GM21367 (cell line): ENCODE results near the gene MLST8.
"Not testable (repeated sequence)": the region's sequence is repeated elsewhere in the genome, so short reads cannot be mapped to it uniquely, and the experiment has no call there.

Source experiments
- ATAC-seq: cut with Tn5 transposase; IDR thresholded peaks from one replicate; pipeline ENCODE4 v1.9.1; 2021; ENCODE audit not compliant: unreplicated experiment

The MLST8 gene

DNA sequence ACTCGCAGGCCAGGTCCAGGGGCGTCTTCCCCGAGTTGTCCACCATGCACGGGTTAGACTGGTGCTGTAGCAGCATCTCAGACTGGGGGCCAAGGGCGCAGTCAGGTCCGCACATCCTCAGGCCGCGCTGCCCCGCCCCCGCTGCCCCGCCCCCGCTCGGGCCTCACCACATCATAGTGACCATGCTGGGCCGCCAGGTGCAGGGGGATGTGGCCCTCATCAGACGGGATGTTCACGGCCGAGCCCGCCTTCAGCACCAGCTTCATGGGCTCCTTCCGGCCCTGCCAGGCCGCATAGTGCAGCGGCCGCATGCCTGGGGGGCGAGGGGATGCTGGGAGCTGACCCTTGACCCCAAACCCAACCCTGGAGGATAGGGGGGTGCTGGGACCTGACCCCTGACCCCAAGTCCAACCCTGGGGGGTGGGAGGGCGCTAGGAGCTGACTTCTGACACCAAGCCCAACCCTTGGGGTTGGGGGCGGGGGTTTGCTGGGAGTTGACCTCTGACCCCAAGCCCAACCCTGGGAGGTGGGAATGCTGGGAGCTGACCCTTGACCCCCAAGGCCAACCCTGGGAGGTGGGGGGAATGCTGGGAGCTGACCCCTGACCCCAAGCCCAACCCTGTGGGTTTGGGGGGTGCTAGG is 15.9 kb upstream of the MLST8 start:
- ATAC-seq, result no peak

DNA sequence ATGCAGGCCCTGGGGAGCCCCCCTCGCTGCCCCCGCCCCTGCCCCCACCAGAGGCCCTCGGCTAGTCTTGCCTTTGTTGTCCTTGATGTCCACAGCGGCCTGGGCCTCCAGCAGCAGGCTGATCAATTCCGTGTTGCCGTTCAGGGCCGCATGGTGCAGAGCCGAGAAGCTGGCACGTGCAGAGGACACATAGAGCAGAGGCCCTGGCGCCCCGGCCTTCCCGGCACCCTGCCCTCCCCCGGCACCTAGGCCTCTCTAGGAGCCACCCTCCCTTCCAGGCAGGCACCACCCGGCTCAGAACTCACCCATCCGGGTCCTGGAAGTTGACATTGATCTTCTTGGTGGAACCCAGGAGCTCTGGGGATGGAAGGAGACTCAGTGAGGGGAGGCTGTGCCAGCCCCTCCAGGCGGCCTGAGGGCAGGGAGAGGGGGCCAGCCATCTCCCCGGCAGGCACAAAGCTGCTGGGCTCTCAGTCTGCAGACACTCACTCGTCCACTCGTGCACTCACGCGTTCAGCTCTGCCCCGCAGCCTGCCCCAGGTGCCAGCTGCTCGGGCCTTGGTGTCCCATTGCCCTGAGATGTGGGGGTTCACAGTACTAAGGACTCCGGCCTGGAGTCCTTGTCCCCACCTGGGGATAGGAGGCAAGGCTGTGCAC is 15.1 kb upstream of the MLST8 start:
- ATAC-seq, result no peak

DNA sequence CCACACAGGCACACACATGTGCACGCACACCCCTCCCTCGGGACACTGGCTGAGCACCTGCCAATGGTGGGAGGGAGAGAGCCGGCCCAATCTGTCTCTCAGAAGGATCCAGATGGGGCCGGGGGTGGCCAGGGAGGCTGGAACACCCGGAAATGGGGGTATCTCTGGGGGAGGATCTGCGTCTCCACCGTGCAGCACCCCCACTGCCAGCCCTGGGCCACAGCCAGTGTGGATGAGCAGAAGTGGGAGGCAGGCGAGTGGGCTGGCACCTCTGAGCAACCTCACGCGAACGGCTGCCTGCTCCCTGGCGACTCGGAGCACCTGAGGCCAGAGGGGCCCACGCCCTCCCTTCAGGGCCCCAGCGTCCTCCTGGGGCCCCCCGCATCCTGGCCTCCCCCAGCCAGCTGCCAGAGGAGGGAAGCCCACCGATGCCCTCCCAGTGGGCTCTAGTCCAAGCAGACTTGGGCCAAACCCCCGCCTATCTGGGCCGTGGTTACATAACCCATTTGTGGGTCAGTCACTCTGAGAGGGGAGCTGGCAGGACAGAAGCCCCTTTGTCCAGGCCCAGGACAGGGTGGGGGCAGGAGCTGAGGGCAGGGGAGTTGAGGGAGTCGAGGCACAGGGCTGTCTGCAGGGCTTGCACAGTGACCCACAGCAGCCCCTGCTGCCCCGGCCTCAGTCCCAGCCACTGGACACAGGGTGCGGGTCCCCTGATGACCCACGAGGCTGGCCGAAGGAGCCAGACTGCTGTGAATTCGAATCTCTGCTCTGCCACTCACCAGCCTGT is 14.4 kb upstream of the MLST8 start:
- ATAC-seq, result no peak

DNA sequence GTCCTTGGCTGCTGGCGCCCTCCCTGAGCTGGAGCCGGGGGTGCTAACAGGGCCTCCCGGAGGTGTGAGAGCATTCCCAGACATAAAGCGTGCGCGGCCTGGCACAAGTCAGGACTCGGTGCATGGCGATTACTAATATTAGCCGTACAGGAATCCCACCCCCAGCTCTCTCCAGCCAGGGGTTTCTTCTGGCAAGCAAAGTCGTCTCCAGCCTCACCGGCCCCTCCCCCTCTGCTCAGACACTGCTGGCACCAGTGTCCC is 13.9 kb upstream of the MLST8 start:
- ATAC-seq, result no peak

DNA sequence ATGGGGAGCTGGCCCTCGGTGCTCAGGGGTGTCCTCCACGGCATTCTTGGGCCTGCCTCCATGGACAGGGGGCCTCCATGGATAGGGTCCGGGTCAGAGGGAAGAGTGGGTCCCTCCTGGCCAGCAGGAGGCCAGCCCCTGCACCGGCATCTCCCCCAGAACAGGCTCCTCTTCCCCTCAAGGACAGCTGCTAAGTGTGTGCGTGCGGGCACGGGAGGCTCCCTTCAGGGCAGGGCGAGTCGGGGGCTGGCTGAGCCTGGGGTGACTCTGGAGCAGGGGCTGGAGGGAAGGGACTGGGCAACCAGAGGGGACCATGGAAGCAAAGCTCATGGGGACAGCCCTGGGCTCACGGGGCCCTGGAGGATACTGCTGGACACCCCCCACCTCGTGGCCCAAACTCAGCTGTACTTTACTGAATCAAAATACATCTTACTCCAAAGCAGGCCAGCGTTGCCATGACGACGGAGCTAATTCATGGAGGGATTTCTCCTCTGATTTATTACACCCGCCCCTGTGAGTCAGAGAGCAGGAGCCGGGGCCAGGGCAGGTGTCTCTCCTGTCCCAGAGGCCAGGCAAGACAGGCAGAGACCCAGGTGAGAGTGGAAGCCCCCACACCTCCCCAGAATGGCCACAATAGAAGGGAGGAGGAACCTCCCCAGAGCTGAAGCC is 11.0 kb upstream of the MLST8 start:
- ATAC-seq, result no peak

DNA sequence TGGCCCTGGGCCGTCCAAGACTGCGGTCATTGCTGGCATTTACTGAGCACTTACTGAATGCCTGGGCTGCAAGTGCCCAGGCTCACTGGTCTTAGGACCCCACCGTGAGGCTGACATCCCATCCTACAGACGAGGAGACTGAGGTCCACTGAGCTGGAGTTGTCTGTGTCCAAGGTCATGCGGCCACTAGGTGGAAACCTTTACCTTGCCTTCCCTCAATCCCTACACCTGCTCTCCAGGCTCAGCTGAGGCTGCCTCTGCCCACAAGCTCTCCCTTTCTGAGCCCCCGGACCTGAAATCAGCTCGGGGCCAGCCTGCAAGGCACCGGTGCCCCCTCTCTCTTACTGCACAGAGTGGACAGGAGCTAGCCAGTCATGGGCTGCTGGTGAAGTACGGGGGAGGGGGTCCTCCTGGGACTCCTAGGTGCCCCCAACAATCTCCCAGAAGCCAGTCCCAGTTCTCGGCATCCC is 10.4 kb upstream of the MLST8 start:
- no peak for ATAC-seq

DNA sequence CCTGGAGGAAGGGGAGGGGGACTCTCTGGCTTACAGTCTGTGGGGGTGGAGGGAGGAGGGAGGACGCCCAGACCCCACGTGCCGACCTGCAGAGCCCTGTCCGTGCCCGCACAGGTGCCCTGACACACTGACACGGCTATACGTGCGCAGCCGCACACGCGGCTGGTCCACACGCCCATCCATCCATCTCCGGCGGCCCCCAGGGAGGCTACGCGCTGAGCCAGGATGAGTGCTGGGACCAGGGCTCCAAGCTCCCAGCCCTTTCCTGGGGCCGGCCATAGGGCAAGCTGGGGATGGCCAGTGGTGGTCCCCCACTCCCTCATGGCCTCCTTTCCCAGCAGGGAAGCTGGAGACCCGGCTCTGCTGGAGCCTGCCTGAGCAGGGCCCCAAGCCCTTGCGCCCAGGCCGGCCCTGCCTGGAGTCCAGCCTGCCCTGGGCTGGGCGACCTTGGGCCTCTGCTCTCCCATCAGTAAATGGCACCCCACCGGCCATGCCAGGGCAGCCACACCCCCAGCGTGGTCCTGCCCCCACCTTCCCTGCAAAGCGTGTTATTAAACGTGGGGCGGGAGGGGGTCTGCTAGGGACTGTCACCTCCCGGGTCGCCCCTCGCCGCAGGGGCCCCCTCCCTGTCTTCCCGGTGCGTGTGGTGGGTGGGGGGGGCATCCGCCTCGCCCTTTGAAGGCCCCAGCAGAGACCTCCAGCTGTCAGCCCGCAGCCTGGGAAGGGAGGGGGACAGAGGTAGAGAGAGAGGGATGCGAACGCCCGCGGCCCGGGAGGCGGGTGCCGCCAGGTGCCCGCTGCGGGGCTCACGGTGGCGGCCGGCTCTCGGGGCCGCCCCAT is 9.7 kb upstream of the MLST8 start:
- ATAC-seq, result no peak

DNA sequence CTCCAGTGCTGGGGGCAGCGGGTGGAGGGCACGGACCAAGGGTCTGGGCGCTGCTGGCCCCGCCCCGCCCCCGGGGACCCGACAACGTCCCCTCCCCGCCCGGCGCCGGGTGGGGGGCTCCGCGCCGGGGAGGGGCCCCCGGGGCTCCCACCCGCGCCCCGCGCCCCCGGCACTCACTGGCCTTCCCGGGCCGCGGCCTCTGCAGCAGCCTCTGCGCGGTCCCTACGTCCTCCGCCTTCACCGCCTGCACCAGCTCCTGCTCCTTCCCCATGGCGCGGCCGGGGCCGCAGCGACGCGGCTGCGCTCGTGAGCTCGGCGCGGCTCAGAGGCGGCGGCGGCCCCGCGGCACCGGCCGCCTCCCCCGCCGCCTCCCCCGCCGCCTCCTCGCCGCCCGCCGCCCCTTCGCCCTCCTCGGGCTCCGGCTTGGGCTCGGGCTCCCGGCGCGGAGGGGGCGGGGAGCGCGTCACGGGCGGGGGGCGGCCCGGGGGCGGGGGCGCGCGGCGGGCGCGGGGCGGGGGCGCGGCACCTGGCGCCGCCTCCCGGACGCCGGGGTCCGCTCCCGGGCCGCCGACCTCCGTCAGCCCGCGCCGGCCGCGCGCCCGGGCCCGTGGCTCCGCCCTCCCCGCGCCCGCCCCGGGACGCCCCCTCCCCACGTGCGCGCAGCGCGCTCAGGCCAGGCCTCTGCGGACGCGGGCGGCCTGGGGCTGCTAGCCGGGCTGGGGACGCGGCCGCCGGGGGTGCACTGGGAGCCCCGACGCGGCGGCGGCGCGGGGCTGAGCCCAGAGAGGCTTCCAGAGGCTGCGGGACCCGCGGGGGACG is 8.9 kb upstream of the MLST8 start, which contains the start of gene CASKIN1:
Gene CASKIN1, minus strand, starts transcription at position 444 of the 819 bp plus-strand sequence. Its CDS starts 173 bp downstream, at position 271.
- no peak for ATAC-seq

DNA sequence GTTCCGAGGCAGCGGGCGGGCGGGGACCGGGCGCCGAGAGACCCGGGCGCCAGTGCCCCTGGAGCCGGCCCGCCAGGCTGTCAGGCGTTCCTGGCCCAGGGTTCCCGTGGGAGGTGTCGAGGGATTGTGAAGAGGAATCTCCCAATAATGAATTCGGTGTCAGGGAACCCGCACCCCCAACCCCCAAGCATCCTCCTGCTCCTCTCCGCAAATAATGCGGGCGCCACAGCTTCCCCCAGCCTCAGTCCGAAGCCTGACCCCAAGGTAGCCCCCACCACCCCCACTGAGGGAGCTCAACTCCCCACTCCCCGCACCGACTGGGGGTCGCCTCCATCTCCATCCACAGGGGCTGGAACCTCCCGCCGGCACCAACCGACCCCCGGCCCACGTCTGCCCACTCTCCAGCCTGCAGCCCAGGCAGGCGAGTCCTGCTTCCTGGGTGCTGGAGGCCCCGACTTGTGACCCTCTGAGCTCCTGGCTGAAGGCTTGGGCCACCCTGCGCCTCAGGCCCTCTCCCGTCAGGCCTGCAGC is 8.2 kb upstream of the MLST8 start:
- no peak for ATAC-seq

DNA sequence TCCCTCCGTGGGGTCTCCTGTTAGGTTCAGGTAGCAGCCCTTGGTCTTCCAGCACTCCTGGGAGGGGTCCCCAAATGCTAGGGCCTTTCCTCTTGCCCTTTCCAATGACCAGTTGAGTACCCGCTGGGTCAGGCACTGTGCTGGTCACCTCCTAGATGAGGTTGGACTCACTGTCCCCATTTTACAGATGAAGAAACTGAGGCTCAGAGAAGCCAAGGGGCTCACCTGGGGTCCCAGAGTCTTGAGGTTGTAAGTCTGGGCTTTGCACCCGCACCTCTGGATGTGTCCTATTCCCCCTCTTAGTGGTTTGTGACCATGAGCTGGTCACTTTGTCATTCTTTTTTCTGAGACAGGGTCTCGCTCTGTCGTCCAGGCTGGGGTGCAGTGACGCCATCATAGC is 7.5 kb upstream of the MLST8 start:
- ATAC-seq, result no peak

DNA sequence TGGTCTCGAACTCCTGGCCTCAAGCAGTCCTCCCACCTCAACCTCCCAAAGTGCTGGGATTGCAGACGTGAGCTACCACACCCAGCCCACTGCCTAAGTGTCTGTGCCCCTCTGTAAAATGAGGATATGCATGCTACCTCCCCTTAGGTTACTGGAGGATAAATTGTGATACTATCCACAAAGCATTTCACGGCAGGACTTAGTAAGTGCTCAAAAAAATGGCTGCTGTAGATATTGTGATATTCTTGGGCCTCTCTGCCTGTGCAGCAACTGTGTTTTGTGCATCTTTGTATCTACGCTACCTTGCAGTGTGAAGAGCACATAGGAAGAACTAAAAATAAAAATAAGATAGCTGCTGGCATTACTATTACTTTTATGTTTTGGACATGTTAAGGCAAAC is 7.0 kb upstream of the MLST8 start:
- no peak for ATAC-seq

DNA sequence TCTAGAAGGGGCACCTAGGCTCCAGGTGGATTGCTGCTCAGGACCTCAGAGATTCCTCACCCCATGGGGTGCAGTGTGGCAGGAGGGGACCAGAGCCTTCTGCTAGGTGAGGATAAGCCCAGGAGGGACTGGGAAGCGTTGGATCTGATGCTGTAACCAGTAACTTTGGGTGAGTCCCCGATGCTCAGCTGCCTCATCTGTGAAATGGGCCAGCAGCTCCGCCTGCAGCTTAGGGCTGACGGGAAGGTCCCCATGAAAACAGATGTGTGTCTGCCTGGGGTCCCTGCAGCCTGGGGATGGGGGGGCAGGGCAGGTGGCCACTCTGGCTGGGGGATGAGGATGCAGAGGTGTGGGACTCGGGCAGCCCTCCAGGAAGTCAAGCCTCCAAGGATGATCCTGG is 6.2 kb upstream of the MLST8 start:
- ATAC-seq, result no peak

DNA sequence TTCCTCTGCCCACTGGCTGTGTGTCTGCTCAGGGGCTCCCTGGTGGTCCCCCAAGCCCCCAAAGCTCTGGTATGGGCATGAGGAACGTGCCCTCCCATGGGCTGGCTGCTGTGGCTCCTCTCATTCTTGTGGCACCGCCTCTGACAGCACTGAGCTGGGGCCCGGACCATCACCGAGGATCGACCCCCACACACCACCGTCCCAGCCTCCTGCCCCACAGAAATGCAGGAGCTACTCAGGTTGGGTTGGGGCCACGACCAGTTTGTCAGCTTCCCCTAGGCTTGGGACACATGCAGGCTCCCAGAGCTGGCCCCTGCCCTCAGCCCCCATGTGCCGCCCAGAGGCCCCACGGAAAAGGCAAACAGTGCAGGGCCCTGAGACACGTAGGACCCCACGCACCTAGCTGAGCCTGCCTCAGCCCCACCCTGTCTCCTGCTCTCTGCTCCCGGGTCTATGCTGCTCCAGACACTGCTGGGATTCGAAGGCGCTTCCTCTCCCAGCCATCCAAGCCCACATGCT is 5.6 kb upstream of the MLST8 start:
- ATAC-seq, result no peak

DNA sequence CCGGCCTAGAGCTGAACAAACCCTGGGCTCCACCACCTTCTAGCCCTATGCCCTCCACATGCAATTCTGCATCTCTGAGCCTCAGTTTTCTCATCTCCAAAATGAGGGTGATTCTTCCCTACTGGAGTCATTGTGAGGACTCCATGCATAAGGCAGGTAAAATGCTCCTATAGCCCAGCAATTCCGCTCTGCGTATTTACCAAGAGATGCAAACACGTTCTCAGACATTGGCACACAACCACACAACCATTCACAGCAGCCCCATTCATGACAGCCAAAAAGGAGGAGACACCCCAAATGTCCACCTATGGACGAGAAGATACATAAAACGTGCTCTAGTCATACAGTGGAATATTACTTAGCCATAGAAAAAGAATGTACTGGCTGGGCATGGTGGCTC is 4.9 kb upstream of the MLST8 start:
- no peak for ATAC-seq

DNA sequence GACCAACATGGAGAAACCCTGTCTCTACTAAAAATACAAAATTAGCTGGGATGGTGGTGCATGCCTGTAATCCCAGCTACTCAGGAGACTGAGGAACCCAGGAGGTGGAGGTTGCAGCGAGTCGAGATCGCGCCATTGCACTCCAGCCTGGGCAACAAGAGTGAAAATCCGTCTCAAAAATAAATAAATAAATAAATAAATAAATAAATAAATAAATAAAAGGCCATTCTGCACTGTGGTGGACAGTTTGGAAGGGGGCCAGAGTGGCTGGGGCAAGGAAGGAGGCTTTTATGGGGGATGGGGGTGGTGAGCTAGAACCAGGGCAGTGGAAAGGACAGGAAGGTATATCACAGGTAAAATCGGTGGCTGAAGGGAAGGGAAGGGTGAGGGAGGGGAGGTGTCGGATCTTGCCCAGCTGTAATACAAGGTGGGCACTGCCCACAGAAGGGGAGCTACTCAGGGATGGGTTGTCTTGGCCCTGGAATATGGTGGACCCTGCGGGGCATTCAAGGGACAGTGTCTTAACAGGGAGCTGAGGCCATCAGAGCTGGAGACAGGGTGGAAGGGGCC is 2.0 kb upstream of the MLST8 start:
- ATAC-seq, result not testable (repeated sequence)

DNA sequence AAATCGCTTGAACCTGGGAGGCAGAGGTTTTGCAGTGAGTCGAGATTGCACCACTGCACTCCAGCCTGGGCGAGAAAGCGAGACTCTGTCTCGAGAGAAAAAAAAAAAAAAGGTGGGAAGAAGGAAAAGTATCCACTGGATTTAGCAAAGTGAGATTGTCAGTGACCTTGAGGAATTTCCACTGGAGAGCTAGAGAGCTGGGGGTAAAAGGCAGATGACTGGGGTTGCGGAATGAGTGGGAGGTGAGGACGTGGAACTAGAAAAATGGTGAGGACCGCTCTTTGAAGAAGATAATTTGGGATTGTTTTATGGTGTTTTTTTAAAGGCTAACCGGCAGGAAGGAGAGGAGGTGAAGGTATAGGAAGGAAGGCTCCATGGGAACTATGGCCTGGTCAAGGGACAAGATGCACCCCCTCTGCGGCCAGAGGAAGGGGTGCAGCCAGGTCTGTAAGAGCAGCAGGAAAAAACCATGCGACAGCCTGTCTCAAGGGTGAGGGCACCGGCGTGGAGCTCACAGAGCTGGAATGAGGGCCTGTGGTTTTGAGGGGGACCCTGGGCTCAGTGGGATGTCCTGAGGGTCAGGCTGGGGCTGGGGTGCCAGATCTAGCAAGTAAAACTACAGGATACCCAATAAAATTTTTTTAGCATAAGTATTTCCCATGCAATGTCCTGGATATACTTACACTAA is 694 bp upstream of the MLST8 start:
- no peak for ATAC-seq

DNA sequence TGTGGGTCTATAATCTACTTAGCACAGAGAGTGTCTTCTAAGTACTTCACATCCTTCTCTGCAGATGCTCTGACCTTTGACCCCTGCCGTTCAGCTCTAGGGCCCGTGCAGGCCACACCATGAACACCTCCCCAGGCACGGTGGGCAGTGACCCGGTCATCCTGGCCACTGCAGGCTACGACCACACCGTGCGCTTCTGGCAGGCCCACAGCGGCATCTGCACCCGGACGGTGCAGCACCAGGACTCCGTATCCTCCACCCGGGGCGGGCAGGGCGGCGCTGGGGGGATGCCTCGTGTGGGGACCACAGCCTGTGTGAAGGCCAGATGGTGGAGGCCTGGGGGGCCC is 686 bp downstream of the MLST8 start:
- peak; percentile 4 for ATAC-seq

DNA sequence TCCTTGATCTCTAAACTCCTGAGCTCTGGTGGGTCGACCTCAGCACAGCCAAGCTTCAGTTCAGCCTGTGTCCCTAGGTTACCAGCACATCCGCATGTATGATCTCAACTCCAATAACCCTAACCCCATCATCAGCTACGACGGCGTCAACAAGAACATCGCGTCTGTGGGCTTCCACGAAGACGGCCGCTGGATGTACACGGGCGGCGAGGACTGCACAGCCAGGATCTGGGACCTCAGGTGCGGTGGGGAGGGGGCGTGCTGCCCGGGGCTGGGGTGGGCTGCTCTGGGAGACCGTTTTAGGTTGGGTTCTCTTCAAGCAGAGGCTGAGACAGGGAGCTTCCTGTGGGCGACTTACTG is 1.1 kb downstream of the MLST8 start:
- no peak for ATAC-seq
